H1 (cell line): ENCODE results near the gene LRP1. TPM values are rescaled to one million over a fixed set of nuclear protein-coding genes. Genes with fewer than 3 reads are reported as not detected.

Experiments
- BACH1 ChIP-seq: IDR thresholded peaks from 2 replicates; pipeline ENCODE4 v1.6.1; 2012; ENCODE audit warnings: low read length, improper control_type of control experiment
- CBX5 ChIP-seq: fragments of 300-800, 300-1000 bp; sonication (generic); IDR thresholded peaks from 2 replicates; pipeline ENCODE4 v1.7.1; 2016; ENCODE audit warnings: antibody characterized with exemption, low read length, low read depth
- E2F6 ChIP-seq: IDR thresholded peaks from 2 replicates; pipeline ENCODE4 v1.6.1; 2012; ENCODE audit warnings: inconsistent platforms
- GABPA ChIP-seq: IDR thresholded peaks from 2 replicates; pipeline ENCODE4 v1.6.1; 2011; ENCODE audit warnings: mild to moderate bottlenecking, low read length, moderate library complexity, borderline replicate concordance; ENCODE audit not compliant: insufficient read depth
- RAD21 ChIP-seq, 2 experiments: IDR thresholded peaks in 1 of 2; conservative IDR thresholded peaks in 1 of 2; 2 replicates each; pipeline ENCODE4 v1.6.1; 2011; ENCODE audit warnings: low read depth in 2 of 2, low read length in 2 of 2, improper control_type of control experiment in 1 of 2, inconsistent platforms in 1 of 2, mild to moderate bottlenecking in 1 of 2, moderate library complexity in 1 of 2
- RXRA ChIP-seq: IDR thresholded peaks from 2 replicates; pipeline ENCODE4 v1.6.1; 2011; ENCODE audit warnings: low read depth, mild to moderate bottlenecking, low read length, moderate library complexity; ENCODE audit not compliant: insufficient read depth
- SUZ12 ChIP-seq: fragments of 200-600 bp; sonication (generic); IDR thresholded peaks from 2 replicates; pipeline ENCODE4 v1.6.1; 2012; ENCODE audit warnings: mild to moderate bottlenecking, inconsistent platforms, low read length, moderate library complexity, mixed read lengths
- TAF7 ChIP-seq: optimal IDR thresholded peaks from 2 replicates; pipeline ENCODE3; 2011; ENCODE audit warnings: low read depth, mild to moderate bottlenecking, inconsistent platforms, low read length, moderate library complexity, borderline replicate concordance
- TEAD4 ChIP-seq: IDR thresholded peaks from 2 replicates; pipeline ENCODE4 v1.6.1; 2012; ENCODE audit warnings: low read depth, low read length, inconsistent platforms, mixed read lengths
- polyA plus RNA-seq, 7 experiments: library from polyadenylated mRNA; depleted of rRNA in 3 of 7; stranded (reverse) in 5 of 7; unstranded in 2 of 7; fragments of >200 nt in 5 of 7; fragments of 200-250 nt in 2 of 7; gene quantifications; 1 replicate in 5 of 7; 2 replicates in 1 of 7; 4 replicates in 1 of 7; pipeline versions ENCODE4 v1.2.1 to v1.2.3, GENCODE V29; 2011 to 2013; ENCODE audit warnings: missing spikeins in 2 of 7, mixed read lengths in 2 of 7
- total RNA-seq: library from RNA; stranded (reverse); fragmentation: NEBNext Ultra II Directional; extraction: Animal tissue kit (Norgen Biotek cat#: 25700); gene quantifications from 2 replicates; pipeline ENCODE4 v1.2.1, GENCODE V29; 2021

LRP1 gene
- total and polyA plus RNA-seq, 2 of the 8 experiments (the other 6 are each of a cell fraction or from before 2014, with no cell fraction given): 35.3 to 92.5 TPM

GRCh38 chr12:57124261-57124877 lies 3.9 kb upstream of the LRP1 start (continued):
- TF ChIP-seq SUZ12: no peak
- TF ChIP-seq TAF7: no peak
- TF ChIP-seq RAD21 (IDR thresholded peaks at IDR 0.05 in 1 of 2, conservative IDR thresholded peaks at IDR 0.05 in 1 of 2; ENCODE audit: low read depth in 2 of 2, low read length in 2 of 2): peak; percentile 83 to 85
- TF ChIP-seq E2F6: peak; percentile 47; the same call in 1 of the 2 replicates
- TF ChIP-seq TEAD4: 0 out of 2 replicates have a peak, but pooled peaks have one; percentile 42
- no peak for TF ChIP-seq RXRA
- TF ChIP-seq BACH1: no peak
- no peak for TF ChIP-seq CBX5
- TF ChIP-seq GABPA: no peak
